ENCODE results near the gene CDK14.

Gene CDK14

DNA sequence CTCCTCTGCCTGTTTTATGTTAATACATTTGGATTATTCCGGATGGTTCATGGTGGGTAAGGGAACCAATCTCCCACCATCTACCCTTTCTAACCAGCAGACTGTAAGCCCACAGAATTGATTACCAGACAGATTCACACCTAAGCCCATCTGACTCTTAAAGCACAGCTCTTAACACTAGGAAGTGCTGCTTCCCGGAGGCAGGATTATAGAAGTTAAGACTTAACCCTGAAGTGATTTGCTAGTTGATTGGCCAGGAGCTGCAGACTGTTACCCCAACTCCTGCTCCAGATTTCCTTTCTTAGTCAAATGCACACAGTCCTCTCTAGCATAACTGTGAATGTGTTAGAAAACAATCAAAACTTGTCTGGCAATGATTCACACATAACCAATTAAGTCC, 221.7 kb downstream of the CDK14 start:
- H3K36me3 ChIP-seq (ENCODE audit: insufficient read depth, low read length) = peaks cover 57% of the 10 kb centered on the region
- H3K27ac ChIP-seq (ENCODE audit: low read depth, low read length, poor library complexity, severe bottlenecking) = no peak overlapping the region
- no peaks in the 10 kb centered on the region for H3F3A ChIP-seq (ENCODE audit: insufficient read depth, low read length)
- no peaks in the 10 kb centered on the region for H3K4me1 ChIP-seq (ENCODE audit: insufficient read depth, low read length, severe bottlenecking)
- H3K9ac ChIP-seq (ENCODE audit: low read length) = no peak overlapping the region
- H3K79me2 ChIP-seq (ENCODE audit: insufficient read depth, low read length) = no peaks in the 10 kb centered on the region; the same call in 1 of the 2 replicates
- no peaks in the 10 kb centered on the region for H3K27me3 ChIP-seq (ENCODE audit: insufficient read depth, low read length)
- no peaks in the 10 kb centered on the region for H4K20me1 ChIP-seq (ENCODE audit: insufficient read depth, low read length)
- TF ChIP-seq, protein P1, sequence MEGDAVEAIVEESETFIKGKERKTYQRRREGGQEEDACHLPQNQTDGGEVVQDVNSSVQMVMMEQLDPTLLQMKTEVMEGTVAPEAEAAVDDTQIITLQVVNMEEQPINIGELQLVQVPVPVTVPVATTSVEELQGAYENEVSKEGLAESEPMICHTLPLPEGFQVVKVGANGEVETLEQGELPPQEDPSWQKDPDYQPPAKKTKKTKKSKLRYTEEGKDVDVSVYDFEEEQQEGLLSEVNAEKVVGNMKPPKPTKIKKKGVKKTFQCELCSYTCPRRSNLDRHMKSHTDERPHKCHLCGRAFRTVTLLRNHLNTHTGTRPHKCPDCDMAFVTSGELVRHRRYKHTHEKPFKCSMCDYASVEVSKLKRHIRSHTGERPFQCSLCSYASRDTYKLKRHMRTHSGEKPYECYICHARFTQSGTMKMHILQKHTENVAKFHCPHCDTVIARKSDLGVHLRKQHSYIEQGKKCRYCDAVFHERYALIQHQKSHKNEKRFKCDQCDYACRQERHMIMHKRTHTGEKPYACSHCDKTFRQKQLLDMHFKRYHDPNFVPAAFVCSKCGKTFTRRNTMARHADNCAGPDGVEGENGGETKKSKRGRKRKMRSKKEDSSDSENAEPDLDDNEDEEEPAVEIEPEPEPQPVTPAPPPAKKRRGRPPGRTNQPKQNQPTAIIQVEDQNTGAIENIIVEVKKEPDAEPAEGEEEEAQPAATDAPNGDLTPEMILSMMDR (IDR thresholded peaks at IDR 0.05; ENCODE audit: low read length) = no peak
- no peak for TF ChIP-seq EZH2 (IDR thresholded peaks at IDR 0.05; ENCODE audit: borderline replicate concordance, low read length)
- no peaks in the 10 kb centered on the region for H3K9me2 ChIP-seq (ENCODE audit: low read depth, low read length)
- H2AFZ ChIP-seq (ENCODE audit: low read length) = no peak overlapping the region
- no peak overlapping the region for H3K4me3 ChIP-seq (ENCODE audit: low read depth, low read length, poor library complexity, severe bottlenecking)
- H3K4me2 ChIP-seq (ENCODE audit: low read length) = no peak overlapping the region
- H3K9me3 ChIP-seq (ENCODE audit: low read length) = no peaks in the 10 kb centered on the region

GRCh38 chr7:90818341-90818740, 222.2 kb downstream of the CDK14 start:
- H2AFZ ChIP-seq (ENCODE audit: low read length) = no peak overlapping the region
- no peaks in the 10 kb centered on the region; the same call in 1 of the 2 replicates for H3K79me2 ChIP-seq (ENCODE audit: insufficient read depth, low read length)
- H3K4me3 ChIP-seq (ENCODE audit: low read depth, low read length, poor library complexity, severe bottlenecking) = no peak overlapping the region
- H3K27ac ChIP-seq (ENCODE audit: low read depth, low read length, poor library complexity, severe bottlenecking) = no peak overlapping the region
- no peaks in the 10 kb centered on the region for H4K20me1 ChIP-seq (ENCODE audit: insufficient read depth, low read length)
- no peaks in the 10 kb centered on the region for H3F3A ChIP-seq (ENCODE audit: insufficient read depth, low read length)
- H3K4me2 ChIP-seq (ENCODE audit: low read length) = no peak overlapping the region
- no peak overlapping the region for H3K9ac ChIP-seq (ENCODE audit: low read length)
- no peaks in the 10 kb centered on the region for H3K27me3 ChIP-seq (ENCODE audit: insufficient read depth, low read length)
- H3K9me3 ChIP-seq (ENCODE audit: low read length) = no peaks in the 10 kb centered on the region
- H3K36me3 ChIP-seq (ENCODE audit: insufficient read depth, low read length) = peaks cover 56% of the 10 kb centered on the region
- no peaks in the 10 kb centered on the region for H3K4me1 ChIP-seq (ENCODE audit: insufficient read depth, low read length, severe bottlenecking)
- no peak for TF ChIP-seq EZH2 (IDR thresholded peaks at IDR 0.05; ENCODE audit: borderline replicate concordance, low read length)
- TF ChIP-seq, protein P1 (IDR thresholded peaks at IDR 0.05; ENCODE audit: low read length) = no peak
- H3K9me2 ChIP-seq (ENCODE audit: low read depth, low read length) = no peaks in the 10 kb centered on the region

DNA sequence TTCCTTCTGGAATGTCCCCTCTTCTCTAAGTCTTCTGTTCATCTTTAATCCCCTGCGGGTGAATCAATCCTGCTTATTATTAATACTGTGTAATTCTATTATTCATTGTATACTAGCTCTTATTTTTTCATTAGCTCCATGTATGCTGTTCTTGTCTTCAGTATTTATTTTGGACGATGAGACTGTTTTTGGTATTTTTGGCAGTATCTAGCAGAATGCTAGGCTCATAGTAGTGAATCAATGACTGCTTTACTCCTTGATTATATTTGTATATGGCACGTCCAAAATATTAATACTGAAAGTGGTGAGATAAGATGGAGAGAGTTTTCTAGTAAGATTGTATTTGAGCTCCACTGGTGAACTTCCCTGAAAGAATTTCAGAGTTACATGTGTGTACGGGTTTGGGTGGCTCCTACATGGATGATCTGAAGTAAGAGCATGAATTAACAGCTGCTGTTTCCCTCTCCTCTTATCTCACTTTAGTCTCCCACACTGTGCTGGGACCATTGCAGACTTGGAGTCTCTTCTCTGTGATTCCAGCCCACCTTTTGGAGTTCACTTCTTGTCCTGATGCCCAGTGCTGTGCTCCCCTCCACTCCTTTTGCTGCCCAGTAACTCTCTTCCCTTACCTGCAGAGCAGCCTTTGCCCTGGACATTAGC, 226.0 kb downstream of the CDK14 start:
- Histone ChIP-seq H3K4me2 (ENCODE audit: low read length) (no peak overlapping the region), H3K9ac (ENCODE audit: low read length) (no peak overlapping the region), H2AFZ (ENCODE audit: low read length) (no peak overlapping the region), H3K4me1 (ENCODE audit: insufficient read depth, low read length, severe bottlenecking) (no peaks in the 10 kb centered on the region), H3K9me3 (ENCODE audit: low read length) (peaks cover 1% of the 10 kb centered on the region), H3K79me2 (ENCODE audit: insufficient read depth, low read length) (peaks cover 10% of the 10 kb centered on the region; the same call in 1 of the 2 replicates), H3K36me3 (ENCODE audit: insufficient read depth, low read length) (peaks cover 78% of the 10 kb centered on the region), H3K4me3 (ENCODE audit: low read depth, low read length, poor library complexity, severe bottlenecking) (no peak overlapping the region), H3K9me2 (ENCODE audit: low read depth, low read length) (no peaks in the 10 kb centered on the region), H3F3A (ENCODE audit: insufficient read depth, low read length) (no peaks in the 10 kb centered on the region), H3K27ac (ENCODE audit: low read depth, low read length, poor library complexity, severe bottlenecking) (no peak overlapping the region), H3K27me3 (ENCODE audit: insufficient read depth, low read length) (no peaks in the 10 kb centered on the region), H4K20me1 (ENCODE audit: insufficient read depth, low read length) (no peaks in the 10 kb centered on the region)
- TF ChIP-seq, protein P1 (IDR thresholded peaks at IDR 0.05; ENCODE audit: low read length) = no peak
- no peak for TF ChIP-seq EZH2 (IDR thresholded peaks at IDR 0.05; ENCODE audit: borderline replicate concordance, low read length)
